ENCODE measurements around the gene PCGF6.
"Not testable (repeated sequence)": the region's sequence is repeated elsewhere in the genome, so short reads cannot be mapped to it uniquely, and the experiment has no call there.

Gene PCGF6

GRCh38 chr10:103350517-103351260 is at the start of gene PCGF6:
PCGF6 (minus strand) TSS chr10:103351140; CDS start chr10:103351066, 74 bp downstream.
- no peak for DNase-seq

- DNase-seq: no peak
Measured at GRCh38 chr10:103397191-103397825, 46.4 kb upstream of the PCGF6 start.

GRCh38 chr10:103396789-103397087 is 45.8 kb upstream of the PCGF6 start:
- no peak for DNase-seq

DNA sequence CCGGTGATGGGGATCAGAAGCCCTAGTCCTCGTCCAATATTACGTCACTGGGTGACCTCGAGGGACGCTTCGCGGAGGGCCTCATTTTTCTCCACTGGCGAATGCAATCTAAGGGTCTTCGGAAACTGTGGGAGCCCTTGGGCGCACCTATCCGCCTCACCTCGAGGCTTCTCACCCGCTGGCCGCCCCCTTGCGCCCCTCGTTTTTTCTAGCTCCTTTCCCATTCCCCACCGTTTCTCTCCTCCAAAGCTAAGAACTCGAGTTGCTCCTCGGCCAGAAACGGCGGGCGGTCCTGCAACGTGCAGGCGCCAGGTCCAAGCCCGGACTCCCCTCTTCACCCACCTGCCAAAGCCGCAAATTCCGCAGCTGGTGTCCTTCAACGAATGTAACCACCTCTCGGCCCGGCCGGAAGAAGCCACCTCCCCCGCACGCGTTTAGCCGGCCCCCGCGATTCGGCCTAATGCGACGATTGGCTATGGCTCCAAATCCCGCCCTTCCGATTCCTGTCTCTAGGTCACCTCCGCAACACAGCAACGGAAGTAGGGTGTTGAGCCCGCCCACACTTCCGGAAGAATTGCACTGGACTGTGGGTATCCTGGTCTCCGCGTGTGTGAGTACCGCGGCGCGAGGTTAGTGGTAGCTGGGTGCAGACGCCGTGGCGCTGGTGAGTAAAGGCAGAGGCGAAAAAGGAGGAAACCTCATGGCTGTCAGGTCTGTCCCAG is 45.3 kb upstream of the PCGF6 start, which contains the start of the genes ATP5MK and PDCD11:
Gene ATP5MK, minus strand, starts transcription at position 409 of the 722 bp plus-strand sequence. CDS start 4,018 bp downstream, outside the sequence.
Gene PDCD11, plus strand, starts transcription at position 560 of the 722 bp plus-strand sequence. CDS start 1,801 bp downstream, outside the sequence.
- DNase-seq: peak; percentile 72

DNA sequence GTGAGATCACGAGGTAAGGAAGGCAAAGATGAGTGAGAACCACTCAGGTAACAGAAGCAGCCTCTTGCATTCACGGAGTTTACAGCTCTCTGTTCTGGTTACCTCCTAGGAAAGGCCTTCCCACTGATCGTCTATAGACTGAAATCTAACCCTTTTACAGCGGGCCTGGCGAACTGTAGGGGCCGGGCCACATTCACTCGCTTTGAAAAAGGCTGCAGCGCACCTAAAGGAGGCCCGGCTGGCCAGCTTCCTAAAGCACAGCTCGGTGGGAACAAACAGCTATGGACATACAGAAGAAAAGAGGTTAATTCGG is 44.8 kb upstream of the PCGF6 start:
- DNase-seq: no peak

GRCh38 chr10:103394180-103394579 is 43.2 kb upstream of the PCGF6 start:
- no peak for DNase-seq

- no peak for DNase-seq
Measured at GRCh38 chr10:103382769-103383168, 31.8 kb upstream of the PCGF6 start.

DNA sequence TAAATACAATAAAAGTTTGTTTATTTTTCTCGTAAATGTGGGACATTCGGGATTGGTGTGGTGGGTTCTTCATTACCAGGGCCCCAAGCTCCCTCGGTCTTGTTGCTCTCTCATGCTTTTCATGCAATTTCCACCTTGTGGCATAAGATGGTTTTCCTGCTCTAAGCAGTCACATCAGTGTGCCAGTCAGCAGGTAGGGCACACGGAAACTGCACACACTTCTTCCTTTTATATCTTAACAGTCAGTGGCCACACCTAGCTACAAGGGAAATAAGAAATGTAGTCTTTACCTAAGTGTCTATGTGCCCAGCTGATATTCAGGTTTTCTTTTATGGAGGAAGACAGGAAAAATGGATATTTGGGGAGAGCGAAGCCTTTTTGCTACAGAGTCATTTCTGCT is 23.3 kb upstream of the PCGF6 start:
- DNase-seq: no peak

- no peak for DNase-seq
Measured at GRCh38 chr10:103373544-103373943, 22.6 kb upstream of the PCGF6 start.

GRCh38 chr10:103367782-103368518 is 17.0 kb upstream of the PCGF6 start, which contains the start of gene TAF5:
TAF5 (plus strand) TSS chr10:103367976; CDS start chr10:103367990, 14 bp downstream.
- DNase-seq: peak; percentile 11

DNA sequence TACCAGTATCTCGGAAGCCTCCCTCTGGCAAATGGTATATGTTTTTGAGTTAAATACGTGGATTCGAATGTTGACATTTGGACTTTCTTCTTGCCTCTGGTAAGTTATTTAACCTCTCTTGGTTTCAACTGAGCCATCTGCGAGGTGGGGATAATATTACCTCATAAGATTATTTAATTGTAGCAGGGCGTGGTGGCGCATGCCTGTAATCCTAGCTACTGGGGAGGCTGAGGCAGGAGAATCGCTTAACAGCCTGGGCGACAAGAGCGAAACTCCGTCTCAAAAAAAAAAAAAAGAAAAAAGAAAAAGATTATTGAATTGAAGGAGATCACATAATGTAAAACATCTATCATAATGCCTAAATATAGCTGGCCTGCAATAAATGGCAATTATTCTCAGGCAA is 16.4 kb upstream of the PCGF6 start:
- DNase-seq: no peak

DNA sequence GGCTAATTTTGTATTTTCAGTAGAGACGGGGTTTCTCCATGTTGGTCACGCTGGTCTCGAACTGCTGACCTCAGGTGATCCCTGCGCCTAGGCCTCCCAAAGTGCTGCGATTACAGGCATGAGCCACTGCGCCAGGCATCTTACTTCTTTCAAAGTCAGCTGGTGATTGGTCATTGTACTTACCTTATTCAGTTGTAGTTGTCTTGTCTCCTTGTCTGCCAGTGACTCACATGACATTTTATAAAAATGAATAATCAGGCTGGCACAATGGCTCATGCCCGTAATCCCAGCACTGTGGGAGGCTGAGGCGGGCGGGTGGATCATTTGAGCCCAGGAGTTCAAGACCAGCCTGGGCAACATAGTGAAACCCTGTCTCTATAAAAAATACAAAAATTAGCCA is 9.9 kb upstream of the PCGF6 start:
- not testable (repeated sequence) for DNase-seq

DNA sequence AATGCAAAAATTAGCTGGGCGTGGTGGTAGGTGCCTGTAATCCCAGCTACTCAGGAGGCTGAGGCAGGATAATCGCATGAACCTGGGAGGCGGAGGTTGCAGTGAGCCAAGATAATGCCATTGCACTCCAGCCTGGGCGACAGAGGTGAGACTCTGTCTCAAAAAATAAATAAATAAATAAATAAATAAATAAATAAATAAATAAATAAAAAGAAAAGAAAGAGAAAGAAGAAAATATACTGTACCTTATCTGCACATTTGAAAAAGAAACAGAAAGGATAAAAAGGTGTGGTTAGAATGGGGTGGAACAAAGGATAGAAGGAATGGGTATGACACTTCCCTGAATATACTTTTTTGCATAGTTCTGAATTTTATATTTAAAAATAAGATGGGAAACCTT is 8.6 kb upstream of the PCGF6 start:
- DNase-seq: not testable (repeated sequence)

DNA sequence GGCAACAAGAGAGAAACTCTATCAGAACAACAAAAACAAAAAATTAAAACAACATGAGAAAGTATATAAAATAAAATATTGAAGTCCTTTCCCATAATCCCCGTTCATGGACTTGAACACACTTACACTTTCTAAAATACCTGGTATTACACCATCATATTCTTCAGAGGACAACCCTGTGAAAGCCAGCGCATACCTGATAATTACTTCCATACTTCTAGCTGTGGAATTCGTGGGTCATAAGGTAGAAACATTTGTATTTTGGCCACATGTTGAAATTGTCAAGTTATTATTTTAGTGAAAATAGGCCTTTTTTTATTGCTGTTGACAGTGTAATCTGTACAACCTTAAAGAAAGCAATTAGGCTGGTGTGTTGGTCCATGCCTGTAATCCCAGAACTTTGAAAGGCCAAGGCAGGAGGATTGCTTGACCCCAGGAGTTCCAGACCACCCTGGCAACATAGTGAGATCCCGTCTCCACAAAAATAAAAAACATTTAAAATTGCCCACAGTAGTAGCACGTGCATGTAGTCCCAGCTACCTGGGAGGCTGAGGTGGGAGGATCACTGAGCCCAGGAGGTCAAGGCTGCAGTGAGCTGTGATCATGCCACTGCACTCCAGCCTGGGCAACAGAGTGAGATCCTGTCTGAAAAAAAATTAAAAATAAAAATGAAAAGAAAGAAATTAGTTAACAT is 5.1 kb upstream of the PCGF6 start:
- DNase-seq: no peak

DNA sequence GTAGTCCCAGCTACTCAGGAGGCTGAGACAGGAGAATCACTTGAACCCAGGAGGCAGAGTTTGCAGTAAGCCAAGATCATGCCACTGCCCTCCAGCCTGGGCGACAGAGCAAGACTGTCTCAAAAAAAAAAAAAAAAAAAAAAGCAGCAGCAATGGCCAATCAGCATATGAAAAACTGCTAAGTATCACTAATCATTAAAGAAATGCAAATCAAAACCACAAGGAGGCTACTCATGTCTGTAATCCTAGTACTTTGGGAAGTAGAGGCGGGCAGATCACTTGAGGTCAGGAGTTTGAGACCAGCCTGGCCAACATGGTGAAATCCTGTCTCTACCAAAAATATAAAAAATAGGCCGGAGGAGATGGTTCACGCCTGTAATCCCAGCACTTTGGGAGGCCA is 3.6 kb upstream of the PCGF6 start:
- not testable (repeated sequence) for DNase-seq

DNA sequence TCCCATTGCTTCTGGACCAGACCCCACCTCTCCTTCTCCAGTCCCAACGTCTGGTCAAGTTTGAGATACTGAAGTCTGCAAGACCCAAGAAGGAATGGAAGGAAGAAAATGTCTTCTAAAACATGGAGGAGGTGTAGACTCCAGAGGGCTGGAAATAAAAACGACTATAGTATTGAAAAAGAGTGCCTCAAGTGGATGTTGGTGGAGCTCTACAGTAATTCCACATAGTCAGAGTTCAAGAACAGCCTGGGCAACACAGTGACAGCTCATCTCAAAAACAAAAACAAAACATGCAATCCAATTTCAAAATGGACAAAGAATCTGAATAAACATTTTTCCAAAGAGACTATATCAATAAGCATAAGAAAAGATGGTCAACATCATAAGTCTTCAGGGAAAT is 2.3 kb upstream of the PCGF6 start:
- no peak for DNase-seq

- no peak for DNase-seq
Measured at GRCh38 chr10:103350175-103350516, 794 bp downstream of the PCGF6 start.

GRCh38 chr10:103336370-103336769 is 14.6 kb downstream of the PCGF6 start:
- no peak for DNase-seq

- no peak for DNase-seq
Measured at GRCh38 chr10:103334567-103334966, 16.4 kb downstream of the PCGF6 start.

DNA sequence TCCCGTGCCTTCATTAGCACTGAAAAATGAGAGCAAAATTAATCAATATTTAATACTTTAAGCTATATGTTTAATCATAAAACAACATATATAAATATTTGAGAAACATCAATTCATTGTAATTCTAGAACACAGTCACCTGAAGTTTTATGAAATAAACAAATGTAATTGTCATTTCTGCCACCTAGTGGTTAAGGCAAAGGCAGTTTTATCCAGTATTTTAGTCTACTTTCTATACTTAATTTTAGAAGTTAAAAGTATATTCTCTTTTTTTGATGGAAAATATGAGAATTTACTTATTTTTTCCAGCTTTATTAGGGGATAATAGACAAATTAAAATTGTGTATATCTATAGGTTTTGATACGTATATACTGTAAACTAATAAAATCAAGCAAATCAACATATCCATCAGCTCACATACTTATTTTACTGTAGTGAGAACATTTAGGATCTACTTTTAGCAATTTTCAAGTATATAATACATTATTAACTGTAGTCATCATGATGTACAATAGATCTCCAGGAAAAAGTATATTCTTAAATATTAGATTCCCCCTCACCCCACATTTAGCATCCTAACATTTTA is 16.9 kb downstream of the PCGF6 start:
- DNase-seq: no peak

DNA sequence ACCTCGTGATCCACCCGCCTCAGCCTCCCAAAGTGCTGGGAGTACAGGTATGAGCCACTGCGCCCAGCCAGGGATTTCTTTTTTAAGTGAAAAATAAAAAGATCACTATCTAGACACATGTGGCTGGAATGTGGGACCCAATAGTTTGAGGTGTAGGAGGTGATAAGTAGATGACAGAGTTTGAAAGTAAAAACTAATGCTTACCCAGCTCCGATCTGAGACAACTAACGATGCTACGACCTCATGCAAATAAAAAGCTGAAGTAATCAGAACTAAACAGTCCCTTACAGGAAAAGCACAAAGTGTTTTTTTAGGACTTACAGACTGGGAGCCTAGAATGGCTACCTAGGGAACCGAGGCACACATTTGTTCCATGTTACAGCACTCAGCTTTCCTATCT is 23.0 kb downstream of the PCGF6 start:
- DNase-seq: no peak

GRCh38 chr10:103316087-103316486 is 34.9 kb downstream of the PCGF6 start:
- DNase-seq: no peak

All from cortex of kidney (tissue), 1 donor.